Activated T-helper 1 cell treated with anti-CD3 and anti-CD28 coated beads, Interleukin-2, amount 50 U/mL, for 16 hours (primary cell): ENCODE data around the gene PAXX.
"Not testable (repeated sequence)": the region's sequence is repeated elsewhere in the genome, so short reads cannot be mapped to it uniquely, and the experiment has no call there.

Experiments used
- DNase-seq, 2 donors: peaks; one replicate each; pipeline ENCODE4 v3.0.0-alpha.2; 2020; ENCODE audit warnings: low read depth in 1 of 2, low spot score in 1 of 2

Gene PAXX

GRCh38 chr9:137000177-137000930 is 8.1 kb downstream of the PAXX start:
- no peak for DNase-seq

GRCh38 chr9:137001857-137002645 is 9.8 kb downstream of the PAXX start:
- no peak for DNase-seq

- no peak for DNase-seq
These were observed 10.4 kb downstream of the PAXX start for GRCh38 chr9:137002646-137003041.

GRCh38 chr9:137004285-137004684 is 12.1 kb downstream of the PAXX start:
- not testable (repeated sequence) for DNase-seq

- no peak for DNase-seq
These were observed 14.1 kb downstream of the PAXX start for GRCh38 chr9:137006116-137007003.

GRCh38 chr9:137007108-137007815 is 15.0 kb downstream of the PAXX start:
- DNase-seq = no peak

GRCh38 chr9:137007816-137008270 is 15.6 kb downstream of the PAXX start:
- no peak for DNase-seq

GRCh38 chr9:137008312-137008711 is 16.1 kb downstream of the PAXX start:
- no peak for DNase-seq

- no peak for DNase-seq
These were observed 17.0 kb downstream of the PAXX start for GRCh38 chr9:137009217-137009616.

- no peak for DNase-seq
These were observed 17.9 kb downstream of the PAXX start for GRCh38 chr9:137009938-137010732.

GRCh38 chr9:137011156-137011555 is 18.9 kb downstream of the PAXX start:
- no peak for DNase-seq

- no peak for DNase-seq
These were observed 19.9 kb downstream of the PAXX start for GRCh38 chr9:137011907-137012675.

- no peak for DNase-seq
These were observed 20.7 kb downstream of the PAXX start for GRCh38 chr9:137012694-137013570.

GRCh38 chr9:137013571-137013940 is 21.3 kb downstream of the PAXX start:
- no peak for DNase-seq

GRCh38 chr9:137014166-137014565 is 21.9 kb downstream of the PAXX start:
- no peak for DNase-seq

- DNase-seq = no peak
These were observed 22.7 kb downstream of the PAXX start for GRCh38 chr9:137014776-137015539.

GRCh38 chr9:137015540-137015930 is 23.3 kb downstream of the PAXX start:
- DNase-seq = no peak

- DNase-seq = no peak
These were observed 23.8 kb downstream of the PAXX start for GRCh38 chr9:137015976-137016375.
